Uterus (tissue), 4 donors: ENCODE data around the gene SLC4A2. TPM values are rescaled to one million over a fixed set of nuclear protein-coding genes. Genes with fewer than 3 reads are reported as not detected.

Experiments
- DNase-seq, 2 donors: peaks; one replicate each; pipeline ENCODE4 v3.0.0-alpha.2; 2019 to 2020
- H3K27ac ChIP-seq, 2 donors: fragments of 200-600 bp; sonication (generic); 1 replicate in 1 of 2; 2 replicates in 1 of 2; pipeline ENCODE4 v1.5.1; 2016 to 2018
- H3K27me3 ChIP-seq, 2 donors: fragments of 200-600 bp; sonication (generic); one replicate each; pipeline ENCODE4 v1.5.1; 2018 to 2019; ENCODE audit warnings: control low read depth in 1 of 2
- H3K36me3 ChIP-seq, 2 donors: fragments of 200-600 bp; sonication (generic); one replicate each; pipeline ENCODE4 v1.5.1; 2019; ENCODE audit warnings: control low read depth in 1 of 2
- H3K4me1 ChIP-seq, 2 donors: fragments of 200-600 bp; sonication (generic); one replicate each; pipeline ENCODE4 v1.5.1; 2018 to 2019; ENCODE audit warnings: control low read depth in 1 of 2
- H3K4me3 ChIP-seq, 2 donors: fragments of 200-600 bp; sonication (generic); 1 replicate in 1 of 2; 2 replicates in 1 of 2; pipeline ENCODE4 v1.5.1; 2018 to 2019; ENCODE audit warnings: mild to moderate bottlenecking in 1 of 2
- H3K9me3 ChIP-seq, 2 donors: fragments of 200-600 bp; sonication (generic); one replicate each; pipeline ENCODE4 v1.5.1; 2019; ENCODE audit warnings: control low read depth in 1 of 2
- POLR2A ChIP-seq, 2 donors: fragments of 450-650 bp; IDR thresholded peaks; one replicate each; pipeline ENCODE4 v1.6.1; 2016; ENCODE audit warnings: antibody characterized with exemption in 2 of 2, mild to moderate bottlenecking in 1 of 2, moderate library complexity in 1 of 2
- intact Hi-C: fragments of 100-400 bp; cut with DNase I; formaldehyde crosslinking; loops from one replicate; pipeline ENCODE4 v1.15.1; 2023; ENCODE audit warnings: low total_unique reads
- total RNA-seq, 4 donors: library from RNA; depleted of rRNA in 3 of 4; stranded (reverse); fragments of >200 nt in 3 of 4; gene quantifications; one replicate each; pipeline versions ENCODE4 v1.1.0 to v1.2.4, GENCODE V29; 2014 to 2023
- TF ChIP-seq, protein P1 (sequence below), 4 experiments: fragments of 200-600 bp in 2 of 4; fragments of 450-650 bp in 2 of 4; sonication (generic) in 2 of 4; IDR thresholded peaks; one replicate each; pipeline ENCODE4 v1.5.1; 2016 to 2019; ENCODE audit warnings: antibody characterized with exemption in 4 of 4, mild to moderate bottlenecking in 2 of 4, moderate library complexity in 1 of 4
- donor health status: DM: yes; HTN: yes; CAD: no.

Gene SLC4A2
- total RNA-seq, 4 donors from 2014 or later = 37.4 to 177 (median 88.6) TPM

DNA sequence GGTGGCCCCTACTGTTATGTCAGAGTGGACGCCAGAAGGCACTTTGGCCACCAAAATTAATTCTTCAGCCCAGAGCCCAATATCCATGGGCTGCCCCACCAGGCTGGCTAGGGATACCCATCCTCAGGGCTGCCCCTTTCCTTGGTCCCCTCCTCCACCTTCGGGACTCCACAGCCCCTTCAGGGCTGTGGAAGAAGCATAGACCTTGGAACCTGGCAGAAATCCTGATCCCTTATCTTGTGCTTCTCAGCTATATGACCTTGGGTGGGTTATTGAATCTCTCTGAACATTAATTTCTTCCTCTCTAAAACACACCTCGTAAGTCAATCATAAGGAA is 24.4 kb downstream of the SLC4A2 start:
- intact Hi-C loops = no loop called here
- DNase-seq = no peak
- peaks cover 0 to 32% of the 10 kb centered on the region in 2 donors for H3K4me1 ChIP-seq
- no peak for TF ChIP-seq POLR2A (IDR thresholded peaks at IDR 0.05)
- TF ChIP-seq, protein P1, sequence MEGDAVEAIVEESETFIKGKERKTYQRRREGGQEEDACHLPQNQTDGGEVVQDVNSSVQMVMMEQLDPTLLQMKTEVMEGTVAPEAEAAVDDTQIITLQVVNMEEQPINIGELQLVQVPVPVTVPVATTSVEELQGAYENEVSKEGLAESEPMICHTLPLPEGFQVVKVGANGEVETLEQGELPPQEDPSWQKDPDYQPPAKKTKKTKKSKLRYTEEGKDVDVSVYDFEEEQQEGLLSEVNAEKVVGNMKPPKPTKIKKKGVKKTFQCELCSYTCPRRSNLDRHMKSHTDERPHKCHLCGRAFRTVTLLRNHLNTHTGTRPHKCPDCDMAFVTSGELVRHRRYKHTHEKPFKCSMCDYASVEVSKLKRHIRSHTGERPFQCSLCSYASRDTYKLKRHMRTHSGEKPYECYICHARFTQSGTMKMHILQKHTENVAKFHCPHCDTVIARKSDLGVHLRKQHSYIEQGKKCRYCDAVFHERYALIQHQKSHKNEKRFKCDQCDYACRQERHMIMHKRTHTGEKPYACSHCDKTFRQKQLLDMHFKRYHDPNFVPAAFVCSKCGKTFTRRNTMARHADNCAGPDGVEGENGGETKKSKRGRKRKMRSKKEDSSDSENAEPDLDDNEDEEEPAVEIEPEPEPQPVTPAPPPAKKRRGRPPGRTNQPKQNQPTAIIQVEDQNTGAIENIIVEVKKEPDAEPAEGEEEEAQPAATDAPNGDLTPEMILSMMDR (IDR thresholded peaks at IDR 0.05) = no peak
- H3K27ac ChIP-seq = peak overlapping the region; percentile 90 to 93
- H3K4me3 ChIP-seq = peak overlapping the region; percentile 73 to 80
- no peaks in the 10 kb centered on the region for H3K36me3 ChIP-seq
- no peaks in the 10 kb centered on the region for H3K9me3 ChIP-seq
- H3K27me3 ChIP-seq = no peaks in the 10 kb centered on the region

DNA sequence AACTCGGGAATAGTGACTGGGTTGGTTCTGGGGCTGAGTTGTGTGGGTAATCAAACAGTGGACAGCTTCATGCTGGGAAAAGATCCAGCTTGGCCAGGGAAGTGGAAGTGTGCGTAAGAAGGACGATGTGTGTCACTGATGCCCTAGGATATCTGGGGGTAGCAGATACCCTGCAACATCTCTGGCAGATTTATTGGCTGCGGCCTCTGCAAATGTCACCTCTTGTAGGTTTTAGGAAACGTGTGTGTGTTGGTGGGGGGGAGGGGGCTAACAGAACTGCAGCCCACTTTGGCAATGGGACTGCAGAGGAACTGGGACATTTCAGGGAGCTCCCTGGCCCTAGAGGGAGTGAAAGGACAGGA is 25.9 kb downstream of the SLC4A2 start:
- peak; percentile 20 to 40 for DNase-seq
- intact Hi-C loops = no loop called here
- Histone ChIP-seq H3K4me1 (peaks cover 0 to 32% of the 10 kb centered on the region in 2 donors), H3K27ac (peak overlapping the region; percentile 86 to 88), H3K27me3 (no peaks in the 10 kb centered on the region), H3K4me3 (no peak overlapping the region), H3K9me3 (no peaks in the 10 kb centered on the region), H3K36me3 (no peaks in the 10 kb centered on the region)
- TF ChIP-seq POLR2A (IDR thresholded peaks at IDR 0.05) = no peak
- TF ChIP-seq, protein P1 (IDR thresholded peaks at IDR 0.05) = no peak

- peak; percentile 49 to 71 for TF ChIP-seq POLR2A (IDR thresholded peaks at IDR 0.05)
- TF ChIP-seq, protein P1 (IDR thresholded peaks at IDR 0.05) = no peak
- peaks cover 0 to 31% of the 10 kb centered on the region in 2 donors for H3K4me1 ChIP-seq
- no peaks in the 10 kb centered on the region for H3K9me3 ChIP-seq
- intact Hi-C loops = no loop called here
- peak within 1 kb of the TSS; percentile 86 to 88 for H3K27ac ChIP-seq
- DNase-seq = peak; percentile 84 to 85
- H3K4me3 ChIP-seq = peak within 1 kb of the TSS; percentile 58 to 94
- no peaks in the 10 kb centered on the region for H3K36me3 ChIP-seq
- H3K27me3 ChIP-seq = no peaks in the 10 kb centered on the region
Observed at GRCh38 chr7:151085691-151086620, 26.6 kb downstream of the SLC4A2 start, which contains the start of gene AGAP3. Gene AGAP3, plus strand, starts transcription at chr7:151086475. Its CDS starts 267 bp downstream, at chr7:151086742.

DNA sequence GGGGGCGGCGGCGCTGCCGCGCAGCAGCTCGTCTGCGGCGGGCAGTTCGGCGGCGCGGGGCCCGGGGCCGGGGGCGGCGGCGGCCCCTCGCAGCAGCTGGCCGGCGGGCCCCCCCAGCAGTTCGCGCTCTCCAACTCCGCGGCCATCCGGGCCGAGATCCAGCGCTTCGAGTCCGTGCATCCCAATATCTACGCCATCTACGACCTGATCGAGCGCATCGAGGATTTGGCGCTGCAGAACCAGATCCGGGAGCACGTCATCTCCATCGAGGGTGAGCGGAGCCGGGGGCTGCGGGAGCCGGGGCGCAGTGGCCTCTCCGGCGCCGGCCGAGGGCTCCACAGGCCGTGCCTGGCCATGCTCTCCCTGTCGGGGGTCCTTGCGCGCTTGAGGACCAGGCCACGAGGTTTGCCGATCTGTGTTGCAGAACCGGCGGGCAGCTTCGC is 27.4 kb downstream of the SLC4A2 start:
- Histone ChIP-seq H3K27ac (peak overlapping the region; percentile 73 to 88), H3K36me3 (no peaks in the 10 kb centered on the region), H3K27me3 (no peaks in the 10 kb centered on the region), H3K4me1 (peaks cover 0 to 22% of the 10 kb centered on the region in 2 donors), H3K9me3 (no peaks in the 10 kb centered on the region), H3K4me3 (peak overlapping the region; percentile 58 to 94)
- TF ChIP-seq, protein P1 (IDR thresholded peaks at IDR 0.05) = no peak
- no peak for DNase-seq
- intact Hi-C loops = no loop called here
